Lower lobe of right lung (tissue), 2 donors: ENCODE measurements around the gene TMEM255B. TPM values are rescaled to one million over a fixed set of nuclear protein-coding genes. Genes with fewer than 3 reads are reported as not detected.

ENCODE experiments used
- ATAC-seq, 2 donors: fragments of 200-7000 bp; cut with Tn5 transposase; one replicate each; pipeline ENCODE4 v1.9.1; 2020 to 2022; ENCODE audit warnings: mild to moderate bottlenecking in 2 of 2, moderate library complexity in 2 of 2
- DNase-seq: peaks from one replicate; pipeline ENCODE4 v3.0.0-alpha.2; 2020
- H3K27ac ChIP-seq: fragments of 200-600 bp; one replicate; pipeline ENCODE4 v1.8.0; 2022
- H3K27me3 ChIP-seq: fragments of 200-600 bp; one replicate; pipeline ENCODE4 v1.8.0; 2022; ENCODE audit warnings: low read depth
- H3K36me3 ChIP-seq: fragments of 200-600 bp; one replicate; pipeline ENCODE4 v1.8.0; 2022; ENCODE audit warnings: mild to moderate bottlenecking
- H3K4me1 ChIP-seq: fragments of 200-600 bp; one replicate; pipeline ENCODE4 v1.8.0; 2022
- H3K4me3 ChIP-seq: fragments of 200-600 bp; one replicate; pipeline ENCODE4 v1.8.0; 2022; ENCODE audit warnings: mild to moderate bottlenecking
- H3K9me3 ChIP-seq: fragments of 200-600 bp; one replicate; pipeline ENCODE4 v1.8.0; 2022
- CTCF ChIP-seq: fragments of 200-600 bp; IDR thresholded peaks from one replicate; pipeline ENCODE4 v1.8.0; 2022; ENCODE audit warnings: antibody characterized with exemption, mild to moderate bottlenecking
- intact Hi-C: fragments of 100-400 bp; cut with DNase I; formaldehyde crosslinking; loops from one replicate; pipeline ENCODE4 v1.11.0; 2022
- total RNA-seq: library from RNA; stranded (reverse); fragmentation: NEBNext Ultra II Directional; extraction: Animal tissue kit (Norgen Biotek cat#: 25700); gene quantifications from one replicate; pipeline ENCODE4 v1.2.1, GENCODE V29; 2021
- donor health status: DM: no; HTN: yes; CAD: no; lungs with severe emphysema.

The TMEM255B gene
- total RNA-seq, 1 donor from 2014 or later, result 21.5 TPM

GRCh38 chr13:113765564-113765910, 6.5 kb downstream of the TMEM255B start:
- Histone ChIP-seq H3K9me3 (no peaks in the 10 kb centered on the region), H3K27me3 (peaks cover 6% of the 10 kb centered on the region), H3K27ac (no peak overlapping the region), H3K4me1 (no peaks in the 10 kb centered on the region), H3K36me3 (peaks cover 6% of the 10 kb centered on the region), H3K4me3 (no peak overlapping the region)
- DNase-seq (no peak), ATAC-seq (no peak)
- intact Hi-C loops, result no loop called here
- no peak for TF ChIP-seq CTCF

- no peak for ATAC-seq
- Histone ChIP-seq H3K27ac (no peak overlapping the region), H3K27me3 (peaks cover 6% of the 10 kb centered on the region), H3K4me3 (no peak overlapping the region), H3K4me1 (no peaks in the 10 kb centered on the region), H3K36me3 (peaks cover 6% of the 10 kb centered on the region), H3K9me3 (no peaks in the 10 kb centered on the region)
- intact Hi-C loops, result no loop called here
- no peak for DNase-seq
- no peak for TF ChIP-seq CTCF
Observed at GRCh38 chr13:113766035-113766800, 7.2 kb downstream of the TMEM255B start.

GRCh38 chr13:113767366-113767765, 8.3 kb downstream of the TMEM255B start:
- TF ChIP-seq CTCF, result no peak
- H3K9me3 ChIP-seq, result no peaks in the 10 kb centered on the region
- ATAC-seq, result no peak
- H3K27ac ChIP-seq, result no peak overlapping the region
- intact Hi-C loops, result no loop called here
- peaks cover 6% of the 10 kb centered on the region for H3K36me3 ChIP-seq
- DNase-seq, result no peak
- peaks cover 6% of the 10 kb centered on the region for H3K27me3 ChIP-seq
- no peak overlapping the region for H3K4me3 ChIP-seq
- H3K4me1 ChIP-seq, result no peaks in the 10 kb centered on the region

- no peak for ATAC-seq
- Histone ChIP-seq H3K36me3 (peaks cover 6% of the 10 kb centered on the region), H3K27me3 (peaks cover 6% of the 10 kb centered on the region), H3K27ac (no peak overlapping the region), H3K4me1 (no peaks in the 10 kb centered on the region), H3K4me3 (no peak overlapping the region), H3K9me3 (no peaks in the 10 kb centered on the region)
- no peak for TF ChIP-seq CTCF
- no peak for DNase-seq
- intact Hi-C loops, result no loop called here
Observed at GRCh38 chr13:113768018-113768905, 9.2 kb downstream of the TMEM255B start.

- TF ChIP-seq CTCF, result no peak
- no peaks in the 10 kb centered on the region for H3K4me1 ChIP-seq
- intact Hi-C loops, result no loop called here
- no peak overlapping the region for H3K4me3 ChIP-seq
- DNase-seq, result no peak
- H3K36me3 ChIP-seq, result peaks cover 6% of the 10 kb centered on the region
- H3K27ac ChIP-seq, result no peak overlapping the region
- no peaks in the 10 kb centered on the region for H3K9me3 ChIP-seq
- no peak for ATAC-seq
- H3K27me3 ChIP-seq, result peaks cover under 1% of the 10 kb centered on the region
Observed at GRCh38 chr13:113769106-113769505, 10.1 kb downstream of the TMEM255B start.
